Posterior cingulate gyrus (tissue), 11 donors: ENCODE data around the gene DCAF11.

ENCODE experiments used
- DNase-seq, 10 donors: peaks; one replicate each; pipeline versions ENCODE4 v3.0.0 to v3.0.0-alpha.2; 2020 to 2021; ENCODE audit warnings: mixed read lengths in 3 of 10
- intact Hi-C: fragments of 100-400 bp; cut with DNase I; formaldehyde crosslinking; loops from one replicate; pipeline ENCODE4 v1.15.1; 2023

DCAF11 gene

DNA sequence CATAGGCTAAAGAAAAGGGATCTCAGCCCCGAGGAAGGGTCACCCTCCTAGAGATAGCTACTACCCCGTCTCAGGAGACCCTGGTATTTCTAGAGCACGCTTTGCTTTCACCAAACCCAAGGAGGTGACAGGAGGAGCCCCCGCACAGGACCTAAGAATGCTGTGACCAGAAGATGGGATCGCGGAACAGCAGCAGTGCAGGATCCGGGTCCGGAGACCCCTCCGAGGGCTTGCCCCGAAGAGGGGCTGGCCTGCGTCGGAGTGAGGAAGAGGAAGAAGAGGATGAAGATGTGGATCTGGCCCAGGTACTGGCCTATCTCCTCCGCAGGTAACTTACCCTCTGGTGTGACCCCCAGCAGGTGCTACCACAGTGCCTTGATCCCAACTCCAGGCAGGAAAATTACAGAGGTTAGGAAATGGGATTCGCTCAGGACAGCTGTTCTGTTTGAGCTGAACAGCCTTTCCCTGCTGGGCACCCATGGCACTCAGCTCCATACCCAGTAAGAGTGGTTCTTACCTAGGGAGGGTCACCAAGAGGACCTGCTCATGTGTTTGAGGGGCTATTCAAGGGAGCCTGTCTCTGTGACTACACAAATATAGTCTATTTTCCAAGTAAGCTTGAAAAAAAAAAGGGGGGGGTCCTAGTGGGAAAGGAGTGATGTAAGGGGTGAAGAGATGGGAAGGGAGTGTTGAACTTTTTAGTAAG, 998 bp downstream of the DCAF11 start:
- intact Hi-C loops: loop anchor here (2.0 kb wide), 1 partner anchor 25 kb away; the partner anchor contains the start of gene EMC9

DNA sequence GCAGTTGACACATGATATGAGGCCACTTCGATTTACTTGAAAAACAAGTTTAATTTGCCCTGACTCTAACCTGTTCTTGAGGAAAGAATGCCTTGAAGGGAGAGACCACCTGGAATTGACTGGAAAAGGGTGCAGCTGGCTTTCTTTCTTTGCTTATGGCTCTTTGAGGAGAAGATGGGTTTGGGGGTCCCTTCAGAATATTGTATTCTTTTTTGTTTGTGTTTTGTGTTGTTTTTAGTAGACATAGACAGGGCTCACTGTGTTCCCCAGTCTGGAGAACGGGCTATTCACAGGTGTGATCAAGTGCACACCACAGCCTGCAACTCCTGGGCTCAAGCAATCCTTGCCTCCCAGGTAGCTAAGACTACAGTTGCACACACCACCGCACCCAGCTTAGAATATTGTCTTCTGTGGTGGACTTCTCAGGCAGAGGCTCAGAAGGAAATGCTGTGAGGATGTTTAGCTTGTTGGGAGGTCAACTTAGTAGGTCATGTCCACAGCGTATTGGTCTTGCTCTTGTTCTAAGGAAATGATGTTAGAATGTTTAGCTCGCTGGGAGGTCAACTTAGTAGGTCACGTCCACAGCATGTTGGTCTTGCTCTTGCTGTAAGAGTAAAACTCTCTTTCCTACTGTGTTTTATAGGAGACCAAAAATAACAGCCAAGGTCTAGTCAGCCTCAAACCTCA, 1.7 kb downstream of the DCAF11 start:
- intact Hi-C loops: no loop called here
- DNase-seq: peak in 1 of 10 donors; percentile 7

More for the DNA sequence above, 998 bp downstream of the DCAF11 start:
- DNase-seq: peak in 2 of 10 donors; percentile 64 to 76

DNA sequence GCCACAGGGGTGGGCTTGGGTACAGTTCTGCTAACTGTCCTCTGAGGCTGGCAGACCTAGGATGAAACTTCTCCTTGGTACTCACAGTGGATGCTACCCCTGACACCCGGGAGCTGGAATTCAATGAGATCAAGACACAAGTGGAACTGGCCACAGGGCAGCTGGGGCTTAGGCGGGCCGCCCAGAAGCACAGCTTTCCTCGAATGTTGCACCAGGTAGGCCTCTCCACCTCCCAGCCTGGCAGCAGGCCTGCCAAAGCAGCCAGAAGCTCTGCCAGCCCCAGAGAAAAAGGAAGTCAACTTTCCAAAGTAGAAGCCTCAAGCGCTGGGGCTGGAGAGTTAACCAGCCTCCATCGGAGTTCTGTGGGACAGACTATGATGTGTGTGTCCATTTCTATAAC, 2.6 kb downstream of the DCAF11 start:
- intact Hi-C loops: no loop called here
- peak in 2 of 10 donors; percentile 52 to 62 for DNase-seq

DNA sequence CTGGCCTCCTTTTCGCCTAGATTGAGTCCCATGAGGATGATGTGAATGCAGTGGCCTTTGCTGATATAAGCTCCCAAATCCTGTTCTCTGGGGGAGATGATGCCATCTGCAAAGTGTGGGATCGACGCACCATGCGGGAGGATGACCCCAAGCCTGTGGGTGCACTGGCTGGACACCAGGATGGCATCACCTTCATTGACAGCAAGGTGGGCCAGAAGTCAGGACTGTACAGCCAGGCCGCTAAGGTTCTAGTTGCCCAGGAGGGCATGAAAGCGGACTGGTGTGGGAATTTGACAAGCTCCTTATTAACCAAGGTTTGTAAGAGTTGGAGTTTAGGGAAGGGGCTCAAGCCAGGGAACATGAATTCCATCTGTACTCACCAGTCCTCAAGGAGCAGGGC, 5.1 kb downstream of the DCAF11 start:
- DNase-seq: peak in 3 of 10 donors; percentile 25 to 57 (median 33)
- intact Hi-C loops: no loop called here

DNA sequence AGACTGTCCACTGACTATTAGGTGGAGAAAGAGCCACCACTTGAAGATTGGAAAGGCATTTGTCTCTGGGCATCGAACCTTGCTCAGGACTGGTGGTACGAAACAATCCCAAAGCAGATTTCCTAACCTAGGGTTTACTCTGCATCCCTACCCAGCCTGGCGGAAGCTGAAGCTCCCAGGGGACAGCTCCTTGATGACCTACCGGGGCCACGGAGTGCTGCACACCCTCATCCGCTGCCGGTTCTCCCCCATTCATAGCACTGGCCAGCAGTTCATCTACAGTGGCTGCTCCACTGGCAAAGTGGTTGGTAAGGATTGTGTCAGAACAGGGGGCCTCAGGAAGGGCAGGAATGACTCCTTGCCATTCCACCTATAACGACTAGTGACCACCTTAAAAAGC, 6.6 kb downstream of the DCAF11 start:
- peak in 2 of 10 donors; percentile 8 to 57 for DNase-seq
- intact Hi-C loops: no loop called here

DNA sequence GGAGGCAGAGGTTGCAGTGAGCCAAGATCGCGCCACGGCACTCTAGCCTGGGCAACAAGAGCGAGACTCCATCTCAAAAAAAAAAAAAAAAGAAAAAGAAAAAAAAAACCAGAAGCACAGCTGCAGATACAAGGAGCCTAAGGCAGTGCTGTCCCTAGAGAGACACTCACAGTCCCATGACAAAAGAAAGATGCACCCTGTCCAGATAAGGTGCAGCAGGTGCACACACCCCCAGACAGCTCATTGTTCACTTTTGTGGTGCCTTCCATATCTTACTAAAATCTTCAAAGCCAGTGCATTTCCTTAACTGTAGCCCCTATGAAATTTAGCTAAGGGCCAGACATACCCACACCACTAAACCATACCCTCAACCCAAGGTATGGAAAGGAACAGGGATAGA, 7.8 kb downstream of the DCAF11 start:
- intact Hi-C loops: no loop called here
- no peak for DNase-seq

DNA sequence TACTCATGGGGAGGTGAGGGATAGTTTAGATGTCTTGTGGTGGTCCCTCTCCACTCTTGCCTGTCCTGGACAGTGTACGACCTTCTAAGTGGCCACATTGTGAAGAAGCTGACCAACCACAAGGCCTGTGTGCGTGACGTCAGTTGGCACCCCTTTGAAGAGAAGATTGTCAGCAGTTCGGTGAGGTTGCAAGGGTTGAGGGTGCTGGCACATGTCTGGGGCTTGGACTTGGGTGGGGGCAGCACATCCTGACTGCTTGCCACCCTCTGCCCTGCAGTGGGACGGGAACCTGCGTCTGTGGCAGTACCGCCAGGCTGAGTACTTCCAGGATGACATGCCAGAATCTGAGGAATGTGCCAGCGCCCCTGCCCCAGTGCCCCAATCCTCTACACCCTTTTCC, 8.3 kb downstream of the DCAF11 start:
- peak in 1 of 10 donors; percentile 14 for DNase-seq
- intact Hi-C loops: no loop called here

DNA sequence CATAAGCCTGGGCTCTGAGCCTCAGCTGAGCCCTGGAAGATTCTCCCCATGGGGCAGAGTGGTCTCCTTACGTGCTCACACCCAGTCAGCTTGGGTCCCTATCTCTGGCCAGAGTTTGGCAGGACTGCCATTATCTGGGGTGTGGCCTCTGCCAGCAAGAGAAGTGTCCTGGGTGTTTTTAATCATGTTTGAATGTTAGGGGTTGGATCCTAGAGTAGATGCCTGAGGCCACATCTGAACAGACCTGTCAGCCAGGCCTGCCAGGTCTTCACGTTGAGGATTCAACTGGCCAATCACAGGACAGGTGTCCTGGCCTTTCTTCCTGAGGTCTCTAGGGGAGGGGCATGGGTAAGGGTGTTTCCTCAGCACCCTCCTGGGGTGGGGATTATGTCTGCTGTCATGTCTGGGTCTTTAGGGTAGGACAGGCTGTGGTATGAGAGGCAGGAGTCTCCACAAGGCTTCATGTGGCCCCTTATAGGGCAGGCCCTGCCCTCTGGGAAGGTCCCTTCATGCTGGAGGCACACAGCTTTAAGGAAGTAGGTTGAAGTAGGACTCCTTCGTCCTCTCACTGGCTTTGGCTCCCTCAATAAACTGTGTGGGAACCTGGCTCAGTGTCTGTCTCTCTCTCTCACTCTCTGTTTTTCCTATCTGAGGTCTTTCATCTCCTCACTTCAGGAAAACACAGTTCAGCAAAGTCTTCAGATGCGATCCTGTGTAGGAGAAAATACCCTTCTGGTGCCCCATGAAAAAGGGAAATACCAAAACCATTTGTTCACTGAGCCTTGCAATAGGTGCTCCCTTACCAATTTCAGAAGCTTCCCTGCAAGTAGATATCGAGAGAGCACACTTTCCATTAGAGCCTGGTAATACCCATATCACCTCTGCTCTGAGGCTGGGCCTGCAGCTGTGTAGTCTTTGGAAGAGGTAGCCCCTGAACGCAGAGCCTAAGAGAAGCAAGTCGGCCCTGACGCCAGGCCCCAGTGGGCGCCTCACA, 9.1 kb downstream of the DCAF11 start:
- intact Hi-C loops: no loop called here
- DNase-seq: peak in 1 of 10 donors; percentile 18

DNA sequence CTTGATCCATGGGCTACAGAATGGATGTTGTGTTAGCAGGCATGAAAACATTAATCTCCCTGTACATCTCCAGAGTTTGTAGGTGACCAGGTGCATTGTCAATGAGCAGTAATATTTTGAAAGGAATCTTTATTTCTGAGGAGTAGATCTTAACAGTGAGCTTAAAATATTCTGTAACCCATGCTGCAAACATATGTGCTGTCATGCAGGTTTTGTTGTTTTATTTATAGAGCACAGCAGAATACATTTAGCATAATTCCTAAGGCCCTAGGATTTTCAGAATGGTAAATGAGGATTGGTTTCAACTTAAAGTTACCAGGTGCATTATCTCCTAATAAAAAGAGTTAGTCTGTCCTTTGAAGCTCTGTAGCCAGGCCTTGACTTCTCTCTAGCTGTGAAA, 12.4 kb downstream of the DCAF11 start:
- intact Hi-C loops: no loop called here
- no peak for DNase-seq

DNA sequence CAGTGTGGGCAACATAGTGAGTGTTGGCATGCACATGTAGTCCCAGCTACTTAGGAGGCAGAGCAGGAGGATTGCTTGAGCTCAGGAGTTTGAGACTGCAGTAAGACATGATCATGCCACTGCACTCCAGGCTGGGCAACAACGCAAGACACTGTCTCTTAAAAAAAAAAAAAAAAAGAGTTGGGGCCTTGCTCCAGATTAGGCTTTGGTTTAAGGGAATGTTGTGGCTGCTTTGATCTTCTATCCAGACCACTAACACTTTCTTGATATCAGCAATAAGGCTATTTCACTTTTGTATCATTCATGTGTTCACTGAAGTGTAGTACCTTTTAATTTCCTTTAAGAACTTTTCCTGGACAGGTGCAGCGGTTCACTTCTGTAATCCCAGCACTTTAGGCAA, 13.1 kb downstream of the DCAF11 start:
- DNase-seq: no peak
- intact Hi-C loops: no loop called here

DNA sequence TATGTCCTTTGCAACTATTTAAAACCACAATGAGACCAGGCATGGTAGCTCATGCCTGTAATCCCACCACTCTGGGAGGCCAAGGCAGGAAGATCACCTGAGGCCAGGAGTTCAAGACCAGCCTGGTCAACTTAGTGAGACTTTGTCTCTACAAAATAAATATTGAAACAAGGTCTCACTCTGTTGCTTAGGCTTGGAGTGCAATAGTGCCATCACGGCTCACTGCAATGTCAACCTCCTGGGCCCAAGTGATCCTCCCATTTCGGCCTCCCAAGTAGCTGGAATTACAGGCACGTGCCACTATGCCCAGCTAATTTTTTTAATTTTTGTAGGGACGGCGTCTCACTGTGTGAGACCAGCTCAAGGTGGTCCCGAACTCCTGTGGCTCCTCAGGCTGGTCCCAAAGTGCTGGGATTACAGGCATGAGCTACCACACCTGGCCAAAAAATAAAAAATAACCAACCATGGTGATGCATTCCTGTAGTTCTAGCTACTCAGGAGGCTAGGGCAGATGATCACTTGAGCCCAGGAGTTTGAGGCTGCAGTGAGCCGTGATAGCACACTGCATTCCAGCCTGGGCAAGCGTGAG, 14.9 kb downstream of the DCAF11 start:
- peak in 1 of 10 donors; percentile 14 for DNase-seq
- intact Hi-C loops: no loop called here

DNA sequence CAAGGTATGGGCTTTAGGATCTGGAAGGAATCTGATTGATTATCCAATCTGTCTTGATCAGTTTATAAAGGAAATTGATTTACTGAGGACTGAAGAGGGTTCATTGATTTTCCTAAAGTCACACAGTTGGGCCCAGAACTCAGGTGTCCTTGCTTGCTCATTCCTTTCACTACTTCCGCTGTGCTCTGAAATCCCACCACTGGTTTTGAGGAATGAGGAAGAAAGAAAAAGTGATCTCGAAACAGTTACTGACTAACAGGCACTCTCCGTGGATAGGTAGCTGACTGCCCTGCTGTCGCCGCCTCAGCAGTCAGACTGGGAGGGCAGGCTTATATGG, 15.8 kb downstream of the DCAF11 start, which contains the start of gene FITM1:
FITM1 (plus strand) TSS at position 280 of the 337 bp plus-strand sequence. CDS start 905 bp downstream, outside the sequence.
- DNase-seq: peak in 1 of 10 donors; percentile 38
- intact Hi-C loops: no loop called here

DNA sequence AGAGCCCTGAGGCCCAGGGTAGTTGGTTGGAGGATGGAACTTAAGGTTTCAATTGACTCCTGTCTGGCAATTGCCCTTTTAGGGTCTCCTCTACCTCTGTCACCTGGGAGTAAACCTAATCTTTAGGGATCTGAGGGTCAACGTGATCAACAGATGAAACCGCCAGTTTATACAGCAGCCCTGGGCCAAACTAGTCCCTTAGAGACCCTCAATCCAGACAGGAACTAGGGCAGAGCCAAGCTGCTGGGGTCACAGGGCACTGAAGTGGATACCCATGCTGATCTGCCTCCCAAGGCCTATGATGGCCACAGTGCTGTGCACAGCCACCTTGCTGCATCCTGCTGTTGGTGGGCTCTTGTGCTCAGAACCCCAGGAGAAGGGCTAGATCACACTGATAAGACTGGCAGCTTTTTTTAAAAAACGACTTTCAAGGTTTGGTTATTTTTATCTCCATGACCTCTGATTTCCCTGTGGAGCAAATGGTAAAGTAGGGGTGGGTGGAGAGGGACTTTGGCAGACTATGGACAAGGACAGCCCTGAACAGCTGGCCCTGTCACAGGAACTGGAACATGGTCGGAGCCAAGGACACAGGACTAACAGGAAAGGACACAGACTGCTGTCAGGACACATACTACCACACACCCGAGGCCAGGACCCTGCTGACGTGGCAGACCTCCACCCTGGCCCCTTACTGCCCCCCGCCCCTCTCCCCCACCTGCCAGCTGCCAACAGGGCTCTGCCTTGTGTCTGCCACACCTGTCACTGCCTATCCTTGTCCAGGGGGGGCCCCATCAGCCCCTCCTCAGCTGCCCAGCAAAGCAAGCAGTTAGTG, 16.4 kb downstream of the DCAF11 start:
- intact Hi-C loops: no loop called here
- peak in 1 of 10 donors; percentile 45 for DNase-seq

DNA sequence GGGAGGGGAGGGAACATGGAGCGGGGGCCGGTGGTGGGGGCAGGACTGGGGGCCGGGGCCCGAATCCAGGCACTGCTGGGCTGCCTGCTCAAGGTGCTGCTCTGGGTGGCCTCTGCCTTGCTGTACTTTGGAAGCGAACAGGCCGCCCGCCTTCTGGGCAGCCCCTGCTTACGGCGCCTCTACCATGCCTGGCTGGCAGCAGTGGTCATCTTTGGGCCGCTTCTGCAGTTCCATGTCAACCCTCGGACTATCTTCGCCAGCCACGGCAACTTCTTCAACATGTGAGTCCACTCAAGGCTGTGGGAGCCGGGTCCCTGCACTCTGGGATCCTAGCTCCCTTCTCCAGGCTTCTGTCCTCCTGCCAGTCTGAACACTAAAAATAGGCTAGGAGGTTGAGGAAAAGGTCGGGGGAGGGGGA, 17.0 kb downstream of the DCAF11 start:
- intact Hi-C loops: no loop called here
- DNase-seq: no peak

DNA sequence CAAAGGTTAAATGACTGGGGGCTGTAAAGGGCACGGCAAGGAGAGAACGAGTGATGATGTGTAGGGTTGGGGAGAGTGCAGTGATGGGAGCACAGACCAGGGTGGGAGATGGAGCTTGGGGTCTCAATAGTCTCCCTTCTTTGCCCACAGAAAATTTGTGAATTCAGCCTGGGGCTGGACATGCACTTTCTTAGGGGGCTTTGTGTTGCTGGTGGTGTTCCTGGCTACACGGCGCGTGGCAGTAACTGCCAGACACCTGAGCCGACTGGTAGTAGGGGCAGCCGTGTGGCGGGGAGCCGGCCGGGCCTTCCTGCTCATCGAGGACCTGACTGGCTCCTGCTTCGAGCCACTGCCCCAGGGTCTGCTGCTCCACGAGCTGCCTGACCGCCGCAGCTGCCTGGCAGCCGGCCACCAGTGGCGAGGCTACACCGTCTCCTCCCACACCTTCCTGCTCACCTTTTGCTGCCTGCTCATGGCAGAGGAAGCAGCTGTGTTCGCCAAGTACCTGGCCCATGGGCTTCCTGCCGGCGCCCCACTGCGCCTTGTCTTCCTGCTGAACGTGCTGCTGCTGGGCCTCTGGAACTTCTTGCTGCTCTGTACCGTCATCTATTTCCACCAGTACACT, 17.6 kb downstream of the DCAF11 start:
- intact Hi-C loops: no loop called here
- peak in 1 of 10 donors; percentile 77 for DNase-seq

DNA sequence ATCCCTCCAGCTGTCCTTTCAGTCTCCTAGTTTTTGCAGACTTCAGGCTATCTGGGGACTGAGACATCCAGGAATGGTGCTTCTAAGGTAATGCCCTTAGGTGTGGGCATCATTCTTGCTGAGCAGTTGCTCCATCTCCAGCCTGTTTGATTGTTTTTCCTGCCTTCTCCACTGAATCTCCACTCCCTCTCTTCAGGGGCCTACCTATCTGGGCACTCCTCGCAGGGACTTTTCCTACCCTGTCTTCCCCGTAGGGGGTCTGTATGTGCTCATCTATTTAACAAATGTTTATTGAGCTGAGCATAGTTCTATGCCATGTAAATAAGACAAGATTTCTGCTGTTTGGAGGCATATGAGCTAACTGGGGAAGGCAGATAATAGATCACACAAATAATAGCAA, 18.4 kb downstream of the DCAF11 start:
- no peak for DNase-seq
- intact Hi-C loops: no loop called here

DNA sequence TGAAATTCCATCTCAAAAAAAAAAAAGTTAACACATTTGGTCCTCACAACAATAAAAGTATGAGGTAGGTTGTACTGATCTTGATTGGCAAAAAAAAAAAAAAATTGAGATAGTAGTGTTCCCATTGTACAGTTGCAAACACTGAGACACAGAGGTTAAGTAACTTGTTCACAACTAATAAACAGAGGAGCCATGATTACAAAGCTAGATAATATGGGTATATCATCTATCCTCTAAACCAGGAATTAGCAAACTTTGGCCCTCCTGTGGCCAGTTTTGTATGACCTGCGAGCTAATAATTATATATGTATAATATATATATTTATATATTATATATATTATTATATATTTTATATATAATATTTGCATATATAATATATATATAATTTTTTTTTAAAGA, 19.2 kb downstream of the DCAF11 start:
- intact Hi-C loops: no loop called here

DNA sequence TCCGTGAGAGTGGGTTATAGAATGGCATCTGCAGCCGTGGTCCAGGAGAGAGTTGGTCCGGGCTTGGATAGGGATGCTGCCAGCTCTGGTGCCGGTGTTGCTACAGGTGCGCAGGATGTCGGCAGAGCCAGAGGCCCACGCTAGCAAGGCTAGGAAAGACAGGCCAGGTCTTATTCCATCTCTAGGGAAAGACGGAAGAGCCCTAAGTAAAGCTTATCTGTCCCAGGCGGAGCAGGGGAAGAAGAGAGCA, 20.9 kb downstream of the DCAF11 start:
- no peak for DNase-seq
- intact Hi-C loops: no loop called here

More for the DNA sequence above, 19.2 kb downstream of the DCAF11 start:
- DNase-seq: no peak
